Measurements from ENCODE around the gene CARD14.

GRCh38 chr17:80154166-80154565 is 15.7 kb upstream of the CARD14 start:
- no peak for TF ChIP-seq POLR2AphosphoS5 (IDR thresholded peaks at IDR 0.05; ENCODE audit: low read depth, low read length)
- no peak for TF ChIP-seq SIN3A (IDR thresholded peaks at IDR 0.05; ENCODE audit: borderline replicate concordance, insufficient read depth, low read length)
- TF ChIP-seq TAF1 (IDR thresholded peaks at IDR 0.05; ENCODE audit: borderline replicate concordance, insufficient read depth, low read length): no peak
